CD4-positive, alpha-beta T cell treated with Interferon gamma for 1 hour (primary cell): ENCODE measurements around the gene CHRNG.

Experiments
- DNase-seq: peaks from one replicate; pipeline ENCODE4 v3.0.0-alpha.2; 2020

CHRNG gene

DNA sequence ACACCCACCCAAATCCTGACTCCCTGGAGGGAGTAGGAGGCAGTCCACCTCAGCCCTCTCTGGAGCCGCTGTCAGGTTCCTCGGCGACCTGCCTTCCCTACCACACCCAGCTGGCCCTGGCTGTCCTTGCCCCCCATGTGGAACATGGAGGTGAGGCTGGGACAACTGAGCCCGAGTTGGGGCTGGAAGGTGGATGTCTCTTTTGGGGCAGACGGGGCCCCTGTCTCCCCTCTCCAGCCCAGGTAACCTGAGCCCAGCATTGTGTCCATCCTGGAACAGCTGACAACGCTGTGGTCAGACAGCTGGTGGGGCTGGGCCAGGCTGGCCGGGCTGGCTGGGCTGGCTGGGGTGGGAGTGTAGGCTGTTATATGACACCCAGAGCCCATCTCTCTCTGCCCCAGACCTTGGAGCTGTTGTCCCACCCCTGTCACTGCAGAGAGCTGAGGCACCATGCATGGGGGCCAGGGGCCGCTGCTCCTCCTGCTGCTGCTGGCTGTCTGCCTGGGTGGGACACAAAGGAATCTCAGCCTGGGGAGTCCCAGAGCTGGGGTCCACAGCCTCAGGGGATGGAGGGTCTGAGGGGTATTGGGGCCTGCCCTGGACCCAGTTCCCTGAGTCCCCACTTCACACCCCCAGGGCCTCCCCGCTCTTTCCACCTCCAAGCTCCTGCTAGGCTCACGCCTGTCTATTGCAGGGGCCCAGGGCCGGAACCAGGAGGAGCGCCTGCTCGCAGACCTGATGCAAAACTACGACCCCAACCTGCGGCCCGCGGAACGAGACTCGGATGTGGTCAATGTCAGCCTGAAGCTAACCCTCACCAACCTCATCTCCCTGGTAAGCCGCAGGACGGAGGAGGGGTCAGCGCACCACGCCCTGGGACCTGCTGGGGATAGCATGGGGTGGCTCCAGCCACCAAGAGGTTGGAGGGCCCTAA lies at the start of gene CHRNG:
Gene CHRNG (plus strand): TSS at position 395 of the 934 bp plus-strand sequence. CDS start 56 bp downstream, at position 451.
- DNase-seq, result no peak

- DNase-seq, result no peak
These were observed 49.0 kb upstream of the CHRNG start for GRCh38 chr2:232490221-232491138.

DNA sequence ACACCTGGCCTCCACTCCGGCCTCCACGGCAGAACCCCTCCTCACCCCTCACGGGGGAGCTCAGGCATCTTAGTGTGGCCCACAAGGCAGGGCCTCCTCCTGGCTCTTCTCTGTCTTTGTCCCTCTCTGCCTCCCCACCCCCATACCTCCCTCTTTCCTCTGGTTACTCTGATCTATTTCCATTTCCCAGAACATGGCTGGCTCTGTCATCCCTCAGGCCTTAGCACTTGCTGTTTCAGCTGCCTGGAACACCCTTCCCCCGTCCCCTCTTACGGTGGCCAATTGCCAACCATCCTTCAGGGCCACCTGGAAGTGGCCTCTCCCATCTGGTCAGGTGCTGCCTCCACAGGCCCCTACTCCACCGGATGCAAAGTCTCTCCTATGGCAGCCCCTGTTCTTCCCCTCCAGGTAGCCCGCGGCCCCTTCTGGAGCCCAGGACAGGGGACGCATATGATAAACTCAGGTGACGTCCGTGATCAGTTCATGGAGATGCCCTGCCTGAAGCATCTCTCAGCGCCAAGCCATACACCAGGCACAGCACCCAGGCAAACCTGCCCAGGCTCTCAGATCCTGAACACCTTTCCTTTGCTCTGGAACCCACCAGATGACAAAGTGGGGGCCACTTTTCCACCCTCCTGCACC lies 48.2 kb upstream of the CHRNG start:
- DNase-seq, result no peak

- DNase-seq, result no peak
These were observed 47.1 kb upstream of the CHRNG start for GRCh38 chr2:232492236-232492848.

GRCh38 chr2:232492963-232493700 lies 46.4 kb upstream of the CHRNG start:
- DNase-seq, result no peak

GRCh38 chr2:232493701-232494474 lies 45.6 kb upstream of the CHRNG start:
- no peak for DNase-seq

DNA sequence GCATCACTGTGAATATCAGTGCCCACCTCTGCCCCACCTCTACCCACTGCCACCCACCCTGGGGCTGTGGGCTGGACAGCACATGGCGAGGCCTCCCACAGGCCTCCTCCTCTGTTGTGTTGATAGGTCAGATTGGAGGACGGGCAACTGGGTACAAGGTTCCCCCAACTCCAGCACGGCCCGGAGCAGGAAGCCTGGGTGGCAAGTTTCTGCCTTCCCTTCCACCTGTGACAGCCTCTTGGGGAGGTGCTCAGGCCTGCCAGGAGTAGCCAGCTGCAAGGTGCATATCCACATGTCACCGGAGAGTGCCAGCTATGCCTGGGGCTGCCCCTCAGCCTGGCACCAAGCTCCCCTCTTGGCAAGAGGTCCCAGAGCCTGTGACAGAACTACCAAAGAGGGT lies 45.0 kb upstream of the CHRNG start:
- DNase-seq, result no peak

DNA sequence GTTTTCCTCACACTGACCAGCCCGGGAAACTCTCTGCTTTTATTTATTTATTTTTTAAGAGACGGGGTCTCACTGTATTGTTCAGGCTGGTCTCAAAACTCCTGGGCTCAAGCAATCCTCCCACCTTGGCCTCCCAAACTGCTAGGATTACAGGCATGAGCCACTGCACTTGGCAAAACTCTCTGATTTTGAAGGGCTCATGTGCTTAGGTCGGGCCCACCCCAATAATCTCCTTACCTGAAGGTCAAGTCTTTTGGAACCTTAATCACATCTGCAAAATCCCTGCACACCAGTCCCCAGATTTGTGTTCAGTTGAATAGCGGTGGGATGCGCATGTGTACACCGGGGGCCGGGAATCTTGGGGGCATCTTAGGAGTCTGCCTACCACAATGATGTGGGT lies 44.2 kb upstream of the CHRNG start:
- no peak for DNase-seq

GRCh38 chr2:232496501-232497270 lies 42.8 kb upstream of the CHRNG start:
- no peak for DNase-seq

GRCh38 chr2:232497348-232497747 lies 42.1 kb upstream of the CHRNG start:
- no peak for DNase-seq

DNA sequence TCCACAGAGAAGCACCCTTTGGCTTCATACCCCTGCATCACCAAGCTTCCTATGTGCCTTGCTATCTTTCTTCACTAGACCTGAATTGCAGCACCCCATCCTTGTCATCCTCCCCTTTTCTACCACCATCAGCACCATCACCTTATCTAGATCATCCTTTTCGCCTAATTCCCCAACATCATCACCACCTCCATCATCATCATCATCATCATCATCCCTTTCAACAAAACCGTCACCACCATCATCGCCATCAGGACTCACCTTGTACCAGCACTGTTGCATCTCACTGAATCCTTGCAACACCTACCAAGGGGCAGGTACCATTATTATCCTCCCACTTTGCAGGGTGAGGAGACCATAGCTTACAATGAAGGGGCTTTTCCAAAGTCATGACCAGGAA lies 41.0 kb upstream of the CHRNG start:
- no peak for DNase-seq

DNA sequence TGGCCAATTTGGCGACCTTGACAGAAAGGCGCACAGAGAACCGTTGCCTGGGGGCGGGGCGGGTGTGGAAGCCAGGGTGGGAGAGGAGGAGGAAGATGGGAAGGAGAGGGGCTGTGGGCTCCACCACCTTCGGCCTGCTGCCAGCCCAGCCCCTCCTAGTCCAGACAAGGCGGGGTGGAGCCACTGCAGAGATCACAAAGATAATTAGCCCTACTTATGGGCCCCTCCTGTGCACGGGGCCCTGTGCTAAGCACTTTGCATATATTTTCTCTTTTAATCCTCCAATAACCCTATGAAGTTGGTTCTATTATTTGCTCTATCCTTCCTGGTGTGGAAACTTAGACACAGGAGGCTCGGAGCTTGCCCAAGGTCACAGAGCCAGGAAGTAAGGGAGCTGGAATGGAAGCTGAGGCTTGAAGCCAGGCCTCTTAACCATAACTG lies 38.1 kb upstream of the CHRNG start:
- DNase-seq, result no peak

- no peak for DNase-seq
These were observed 37.6 kb upstream of the CHRNG start for GRCh38 chr2:232501794-232502390.

- peak; percentile 42 for DNase-seq
These were observed 37.0 kb upstream of the CHRNG start for GRCh38 chr2:232502511-232502910.

- DNase-seq, result peak; percentile 45
These were observed 36.3 kb upstream of the CHRNG start for GRCh38 chr2:232502911-232503808.

DNA sequence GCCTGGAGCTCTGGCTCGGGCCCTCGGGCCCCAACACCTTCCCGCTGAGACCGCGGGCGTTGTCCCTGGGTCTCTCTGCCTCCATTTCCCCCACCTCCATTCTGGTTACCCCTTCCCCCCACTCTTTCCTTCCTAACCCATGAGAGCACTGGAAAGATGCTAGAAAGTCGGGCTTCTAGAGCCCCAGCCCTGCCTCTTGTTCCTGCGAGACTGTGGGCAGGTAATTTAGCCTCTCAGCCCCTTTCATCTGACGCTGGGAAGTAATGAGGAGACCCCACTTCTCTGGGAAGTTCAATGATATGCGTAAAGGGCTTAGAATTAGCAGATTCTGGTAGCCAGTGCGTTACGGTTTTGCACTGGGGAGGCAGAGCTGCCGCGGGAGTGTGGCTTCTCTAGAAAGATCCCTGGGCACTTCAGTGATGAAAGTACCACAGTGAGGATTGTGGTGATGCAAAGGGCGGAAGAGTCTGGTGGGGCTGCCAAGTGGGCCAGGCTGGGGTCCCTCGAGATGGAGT lies 35.6 kb upstream of the CHRNG start:
- no peak for DNase-seq

DNA sequence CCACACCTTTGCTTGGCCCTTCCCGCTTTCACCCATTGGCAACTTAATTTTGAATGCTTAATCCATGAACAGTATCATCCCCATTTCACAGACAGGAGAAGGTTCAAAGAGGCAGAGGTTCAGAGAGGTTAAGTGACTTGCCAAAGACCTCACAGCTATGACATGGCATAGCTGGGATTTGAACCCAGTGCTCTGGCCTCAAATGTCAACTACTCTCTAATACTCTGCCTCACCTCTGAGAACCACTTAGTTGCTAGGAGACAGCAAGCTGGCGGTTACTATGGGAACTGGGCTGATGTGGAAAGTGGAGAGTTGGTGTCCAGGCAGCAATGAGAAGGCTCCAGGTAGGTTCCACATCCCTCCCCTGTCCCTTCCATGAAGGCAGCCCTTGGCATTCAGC lies 35.1 kb upstream of the CHRNG start:
- DNase-seq, result no peak

- DNase-seq, result no peak
These were observed 33.6 kb upstream of the CHRNG start for GRCh38 chr2:232505856-232506255.
